Measurements from ENCODE around the gene NFKBIB.
"Not testable (repeated sequence)": the region's sequence is repeated elsewhere in the genome, so short reads cannot be mapped to it uniquely, and the experiment has no call there.

The NFKBIB gene, protein sequence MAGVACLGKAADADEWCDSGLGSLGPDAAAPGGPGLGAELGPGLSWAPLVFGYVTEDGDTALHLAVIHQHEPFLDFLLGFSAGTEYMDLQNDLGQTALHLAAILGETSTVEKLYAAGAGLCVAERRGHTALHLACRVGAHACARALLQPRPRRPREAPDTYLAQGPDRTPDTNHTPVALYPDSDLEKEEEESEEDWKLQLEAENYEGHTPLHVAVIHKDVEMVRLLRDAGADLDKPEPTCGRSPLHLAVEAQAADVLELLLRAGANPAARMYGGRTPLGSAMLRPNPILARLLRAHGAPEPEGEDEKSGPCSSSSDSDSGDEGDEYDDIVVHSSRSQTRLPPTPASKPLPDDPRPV

DNA sequence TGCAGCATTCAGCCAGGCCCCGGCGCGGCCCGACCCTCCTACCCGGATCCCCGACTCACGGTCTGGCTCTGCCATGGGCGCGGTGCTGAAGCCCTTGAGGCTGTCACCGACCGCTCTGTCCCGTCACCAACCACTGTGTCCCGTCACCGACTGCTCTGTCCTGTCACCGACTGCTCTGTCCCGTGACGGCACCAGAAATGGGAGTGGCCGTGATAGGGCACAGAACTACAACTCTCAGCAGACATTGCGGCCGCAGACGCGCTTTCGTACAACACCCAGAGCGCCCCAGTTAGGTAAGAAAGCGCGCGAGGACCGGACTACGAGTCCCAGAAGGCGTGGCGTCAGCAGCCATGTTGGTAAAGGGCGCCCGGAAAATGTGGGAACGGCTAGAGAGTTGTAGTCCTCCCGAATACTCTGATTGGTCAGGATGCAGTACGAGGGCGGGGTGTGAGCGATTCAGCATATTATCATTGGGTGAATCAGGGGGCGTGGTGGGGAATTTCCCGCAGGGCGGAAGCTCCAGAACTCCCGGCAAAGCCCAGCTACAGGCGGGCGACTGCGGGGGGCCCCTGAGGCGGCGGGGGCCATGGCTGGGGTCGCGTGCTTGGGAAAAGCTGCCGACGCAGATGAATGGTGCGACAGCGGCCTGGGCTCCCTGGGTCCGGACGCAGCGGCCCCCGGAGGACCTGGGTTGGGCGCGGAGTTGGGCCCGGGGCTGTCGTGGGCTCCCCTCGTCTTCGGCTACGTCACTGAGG is at the start of gene NFKBIB, which contains the start of gene SIRT2:
Gene NFKBIB (plus strand): TSS at position 523 of the 755 bp plus-strand sequence. CDS start 64 bp downstream, at position 587.
Gene SIRT2 (minus strand): TSS at position 172 of the 755 bp plus-strand sequence. CDS start 97 bp downstream, at position 75.
- peak; percentile 98 for DNase-seq (ENCODE audit: low spot score)

DNA sequence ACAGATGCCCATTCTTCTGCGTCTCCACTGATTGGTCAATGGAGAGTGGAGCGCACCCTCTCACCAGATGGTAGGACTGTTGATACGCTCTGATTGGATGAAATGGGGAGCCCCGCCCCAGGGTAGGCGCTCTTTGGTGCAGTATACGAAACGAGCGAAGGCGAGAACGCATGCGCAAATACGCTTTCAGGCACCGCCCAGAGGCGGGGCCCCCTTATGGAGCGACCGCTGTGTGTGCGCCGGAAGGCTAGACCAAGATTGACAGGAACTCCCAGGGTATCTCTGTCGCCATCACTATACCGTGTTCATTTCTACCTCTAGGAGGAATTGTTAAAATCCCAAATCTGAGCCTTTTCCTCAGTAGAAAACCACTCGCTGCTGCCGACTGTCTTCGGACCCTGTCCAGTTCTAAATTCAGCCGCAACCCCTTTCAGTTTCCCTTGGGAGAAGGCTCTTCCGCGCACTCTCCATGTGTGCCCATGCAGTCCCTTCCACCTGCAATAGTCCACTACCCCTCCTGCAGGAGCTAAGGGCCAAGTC is 49.3 kb upstream of the NFKBIB start:
- DNase-seq (ENCODE audit: low spot score) = peak; percentile 98

DNA sequence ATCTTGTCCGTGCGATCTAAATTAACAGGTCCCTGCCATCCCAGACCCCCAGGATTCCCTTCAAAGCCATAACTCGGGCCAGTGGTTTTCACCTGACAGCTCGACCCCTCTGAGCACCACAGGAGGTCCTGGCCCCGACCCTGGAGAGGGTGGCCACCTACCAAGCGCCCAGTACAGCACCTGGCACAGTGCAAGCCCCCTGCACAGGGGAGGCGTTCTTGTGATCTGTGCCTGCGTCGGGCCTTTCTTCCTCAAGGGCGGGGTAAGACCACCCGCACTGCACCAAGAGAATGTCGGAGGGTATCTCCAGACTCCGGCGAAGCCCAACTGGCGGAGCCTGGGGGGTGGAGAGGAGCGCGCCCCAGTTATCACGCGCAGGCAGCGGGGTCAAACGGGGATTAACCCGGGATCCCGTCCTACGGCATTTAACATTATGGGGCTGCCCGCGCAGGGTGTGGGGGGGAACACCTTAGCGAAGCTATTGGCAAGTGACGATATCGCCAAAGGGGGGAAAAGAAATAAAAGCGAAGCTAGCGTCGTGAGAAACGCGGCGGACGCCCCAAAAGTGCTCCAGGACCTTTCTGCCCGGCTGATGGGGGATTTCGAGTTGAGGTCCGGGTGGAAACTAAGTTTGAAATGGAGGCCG is 48.7 kb upstream of the NFKBIB start:
- no peak for DNase-seq (ENCODE audit: low spot score)

DNA sequence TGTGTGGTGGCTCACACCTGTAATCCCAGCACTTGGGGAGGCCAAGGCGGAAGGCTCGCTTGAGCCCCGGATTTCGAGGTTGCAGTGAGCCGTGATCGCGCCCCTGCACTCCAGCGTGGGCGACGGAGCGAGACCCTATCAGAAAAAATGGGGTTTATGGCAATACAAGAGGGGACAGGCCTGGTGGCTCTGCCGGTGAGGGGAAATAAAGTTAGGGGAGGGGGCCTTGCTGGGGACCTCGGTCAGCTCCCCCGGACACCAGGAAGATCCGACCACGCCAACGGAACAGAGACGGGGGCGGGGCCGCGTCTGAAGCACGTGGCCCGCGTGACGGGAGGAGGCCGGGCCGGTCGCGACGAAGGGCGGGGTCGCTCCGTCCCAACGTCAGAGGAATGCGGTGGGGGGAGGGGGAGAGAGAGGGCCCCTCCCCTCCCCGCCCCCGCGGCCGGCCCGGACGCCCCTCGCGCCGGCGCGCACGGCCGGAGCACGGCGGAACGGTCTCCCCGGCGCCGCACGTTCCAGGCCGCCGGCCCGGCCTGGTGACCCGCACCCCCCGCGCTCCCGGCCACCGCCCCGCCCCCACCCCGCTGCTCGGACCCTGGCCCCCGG is 48.0 kb upstream of the NFKBIB start:
- peak; percentile 86 for DNase-seq (ENCODE audit: low spot score)

DNA sequence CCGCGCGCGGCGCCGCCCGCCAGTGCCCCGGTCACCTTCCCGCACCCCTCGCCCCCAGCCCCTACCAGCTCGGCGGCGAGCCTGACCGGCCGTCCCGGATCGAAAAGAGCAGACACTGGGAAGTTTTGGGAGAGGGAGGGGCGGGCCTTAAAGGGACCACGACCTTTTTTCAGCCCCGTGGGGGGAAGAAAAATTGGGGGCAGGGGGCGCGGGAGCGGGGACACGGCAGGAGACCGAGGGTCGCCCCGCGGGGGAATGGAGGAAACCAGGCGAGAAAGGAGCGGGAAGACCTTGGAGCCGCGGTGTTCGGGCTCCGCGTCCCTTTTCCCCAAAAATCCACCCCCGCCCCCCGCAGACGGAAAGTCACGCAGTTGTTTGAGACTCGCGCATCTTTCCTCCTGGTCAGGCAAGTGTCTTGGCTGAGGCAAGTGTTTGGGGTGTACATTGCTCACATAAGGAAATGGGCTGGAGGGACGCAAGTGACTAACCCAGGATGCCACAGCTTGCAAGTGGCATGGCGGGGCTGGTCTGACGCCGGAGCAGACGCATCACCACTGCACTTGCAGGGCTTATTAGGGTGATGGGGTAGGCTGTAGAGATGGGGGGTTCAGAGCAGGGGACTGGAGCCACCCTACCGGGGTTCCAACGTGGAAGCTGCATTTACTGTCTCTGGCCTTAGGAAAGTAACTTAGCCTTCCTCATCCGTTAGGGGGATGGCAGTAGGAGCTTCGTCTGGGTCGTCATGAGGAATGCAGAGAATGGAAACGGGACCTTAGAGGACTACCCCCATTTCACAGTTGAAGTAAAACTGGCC is 47.3 kb upstream of the NFKBIB start:
- peak; percentile 79 for DNase-seq (ENCODE audit: low spot score)

DNA sequence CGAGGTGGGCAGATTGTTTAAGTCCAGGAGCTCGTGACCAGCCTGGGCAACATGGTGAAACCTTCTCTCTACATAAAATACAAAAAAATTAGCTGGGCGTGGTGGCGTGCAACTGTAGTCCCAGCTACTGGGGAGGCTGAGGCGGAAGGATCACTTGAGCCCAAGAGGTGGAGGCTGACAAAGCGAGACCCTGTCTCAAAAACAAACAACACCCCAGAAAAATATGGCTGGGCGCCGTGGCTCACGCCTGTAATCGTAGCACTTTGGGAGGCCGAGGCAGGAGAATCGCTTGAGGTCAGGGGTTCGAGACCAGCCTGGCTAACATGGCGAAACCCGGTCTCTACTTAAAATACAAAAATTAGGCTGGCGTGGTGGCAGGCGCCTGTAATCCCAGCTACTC is 46.6 kb upstream of the NFKBIB start:
- DNase-seq (ENCODE audit: low spot score) = no peak

DNA sequence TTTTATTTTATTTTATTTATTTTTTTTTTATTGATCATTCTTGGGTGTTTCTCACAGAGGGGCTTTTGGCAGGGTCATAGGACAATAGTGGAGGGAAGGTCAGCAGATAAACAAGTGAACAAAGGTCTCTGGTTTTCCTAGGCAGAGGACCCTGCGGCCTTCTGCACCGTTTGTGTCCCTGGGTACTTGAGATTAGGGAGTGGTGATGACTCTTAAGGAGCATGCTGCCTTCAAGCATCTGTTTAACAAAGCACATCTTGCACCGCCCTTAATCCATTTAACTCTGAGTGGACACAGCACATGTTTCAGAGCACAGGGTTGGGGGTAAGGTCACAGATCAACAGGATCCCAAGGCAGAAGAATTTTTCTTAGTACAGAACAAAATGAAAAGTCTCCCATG is 44.8 kb upstream of the NFKBIB start:
- not testable (repeated sequence) for DNase-seq (ENCODE audit: low spot score)

DNA sequence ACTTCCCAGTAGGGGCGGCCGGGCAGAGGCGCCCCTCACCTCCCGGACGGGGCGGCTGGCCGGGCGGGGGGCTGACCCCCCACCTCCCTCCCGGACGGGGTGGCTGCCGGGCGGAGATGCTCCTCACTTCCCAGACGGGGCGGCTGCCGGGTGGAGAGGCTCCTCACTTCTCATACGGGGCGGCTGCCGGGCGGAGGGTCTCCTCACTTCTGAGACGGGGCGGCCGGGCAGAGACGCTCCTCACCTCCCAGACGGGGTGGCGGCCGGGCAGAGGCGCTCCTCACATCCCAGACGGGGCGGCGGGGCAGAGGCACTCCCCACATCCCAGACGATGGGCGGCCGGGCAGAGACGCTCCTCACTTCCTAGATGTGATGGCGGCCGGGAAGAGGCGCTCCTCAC is 44.0 kb upstream of the NFKBIB start:
- DNase-seq (ENCODE audit: low spot score) = not testable (repeated sequence)

DNA sequence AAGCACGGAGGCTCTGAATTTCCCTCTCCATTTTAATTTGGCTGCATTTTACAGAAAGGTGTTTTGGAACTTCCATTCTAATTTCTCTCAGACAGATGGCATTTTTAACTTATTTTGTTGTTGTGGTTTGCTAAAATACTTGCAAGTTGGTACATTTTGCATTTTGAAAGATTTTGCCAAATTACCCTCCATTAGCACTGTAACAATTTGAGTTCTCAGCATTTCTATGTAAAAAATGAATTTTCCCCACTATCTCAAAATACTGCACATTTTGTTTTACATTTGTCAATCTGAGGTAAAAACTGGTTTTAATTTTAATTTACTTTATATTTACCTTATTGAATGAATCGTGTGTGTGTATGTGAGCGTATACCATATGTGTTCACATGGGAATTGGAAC is 43.0 kb upstream of the NFKBIB start:
- DNase-seq (ENCODE audit: low spot score) = no peak

DNA sequence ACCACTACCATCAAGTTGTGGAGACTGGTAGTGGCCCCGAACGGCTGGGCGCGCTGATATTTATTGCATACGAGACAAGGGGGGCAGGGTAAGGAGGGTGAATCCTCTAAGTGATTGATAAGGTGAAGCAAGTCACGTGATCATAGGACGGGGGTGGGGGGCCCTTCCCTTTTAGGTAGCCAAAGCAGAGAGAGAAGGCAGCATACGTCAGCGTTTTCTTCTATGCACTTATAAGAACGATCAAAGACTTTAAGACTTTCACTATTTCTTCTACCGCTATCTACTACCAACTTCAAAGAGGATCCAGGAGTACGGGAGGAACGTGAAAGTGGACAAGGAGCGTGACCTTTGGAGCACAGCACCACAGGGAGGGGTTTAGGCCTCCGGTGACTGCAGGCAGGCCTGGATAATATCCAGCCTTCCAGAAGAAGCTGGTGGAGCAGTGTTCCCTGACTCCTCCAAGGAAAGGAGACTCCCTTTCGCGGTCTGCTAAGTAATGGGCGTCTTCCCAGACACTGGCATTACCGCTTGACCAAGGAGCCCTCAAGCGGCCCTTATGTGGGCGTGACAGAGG is 40.1 kb upstream of the NFKBIB start:
- not testable (repeated sequence) for DNase-seq (ENCODE audit: low spot score)

DNA sequence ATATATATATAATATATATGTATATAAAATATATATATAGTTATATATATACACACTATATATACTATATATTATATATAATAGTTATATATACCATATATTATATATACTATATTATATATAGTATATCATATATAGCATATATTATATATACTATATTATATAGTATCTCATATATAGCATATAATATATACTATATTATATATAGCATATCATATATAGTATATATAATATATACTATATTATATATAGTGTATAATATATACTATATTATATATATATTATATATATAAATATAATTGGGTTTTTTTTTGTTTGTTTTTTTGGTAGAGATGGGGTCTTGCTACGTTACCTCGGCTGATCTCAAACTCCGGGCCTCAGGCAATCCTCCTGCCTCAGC is 38.4 kb upstream of the NFKBIB start:
- DNase-seq (ENCODE audit: low spot score) = no peak

DNA sequence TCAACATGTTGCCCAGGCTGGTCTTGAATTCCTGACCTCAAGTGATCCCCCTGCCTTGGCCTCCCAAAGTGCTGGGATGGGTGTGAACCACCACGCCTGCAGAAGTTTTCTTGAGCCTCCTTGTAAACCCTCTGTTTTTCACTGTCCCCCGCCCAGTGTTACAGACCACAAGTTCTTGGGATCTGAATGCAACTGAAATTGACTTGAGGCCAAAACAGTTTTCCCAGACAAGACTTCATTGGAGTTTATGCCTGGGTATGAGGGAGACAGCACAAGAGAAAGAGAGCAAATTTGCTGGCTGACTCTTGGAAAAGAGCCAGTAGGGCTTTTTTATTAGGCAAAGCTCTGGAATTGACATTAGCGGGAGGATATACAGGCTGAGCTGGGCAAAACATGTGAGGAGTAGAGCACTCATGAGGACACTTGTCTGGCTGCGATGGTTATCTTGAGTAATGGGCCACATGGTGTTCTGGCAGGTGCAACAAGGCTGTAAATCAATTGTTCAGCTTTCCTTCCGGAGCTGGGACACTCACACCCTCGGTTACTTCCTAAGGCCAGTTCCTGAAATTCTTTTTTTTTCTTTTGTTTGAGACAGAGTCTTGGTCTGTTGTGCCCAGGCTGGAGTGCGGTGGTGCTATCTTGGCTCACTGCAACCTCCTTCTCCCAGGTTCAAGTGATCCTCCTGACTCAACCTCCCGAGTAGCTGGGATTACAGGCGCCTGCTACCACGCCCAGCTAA is 37.3 kb upstream of the NFKBIB start:
- DNase-seq (ENCODE audit: low spot score) = no peak

DNA sequence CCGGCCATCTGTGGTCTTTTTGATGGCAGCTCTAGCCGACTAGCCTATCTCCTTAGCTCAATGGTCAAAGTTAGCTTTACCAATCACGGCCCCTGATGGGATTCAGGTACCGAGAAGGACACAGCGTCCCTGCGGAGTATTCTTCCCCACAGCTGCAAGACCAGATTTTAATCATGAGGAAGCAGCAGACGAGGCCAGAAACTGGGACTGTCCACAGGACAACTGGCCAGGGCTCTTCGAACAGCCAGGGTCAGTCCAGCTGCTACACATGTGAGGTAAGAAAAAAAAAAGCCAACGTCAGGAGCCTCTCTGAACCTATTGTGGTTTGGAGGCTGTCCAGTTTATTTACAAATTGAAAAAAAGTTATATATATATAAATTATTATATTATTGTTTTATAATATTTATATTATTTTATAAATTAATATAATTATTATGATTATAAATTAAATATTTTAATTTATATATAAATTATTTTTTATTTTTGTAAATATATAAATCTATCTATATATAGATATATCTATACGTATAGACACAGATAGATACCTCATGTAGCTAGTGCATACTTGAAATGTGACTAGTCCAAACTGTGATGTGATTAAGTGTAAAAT is 32.5 kb upstream of the NFKBIB start:
- no peak for DNase-seq (ENCODE audit: low spot score)

DNA sequence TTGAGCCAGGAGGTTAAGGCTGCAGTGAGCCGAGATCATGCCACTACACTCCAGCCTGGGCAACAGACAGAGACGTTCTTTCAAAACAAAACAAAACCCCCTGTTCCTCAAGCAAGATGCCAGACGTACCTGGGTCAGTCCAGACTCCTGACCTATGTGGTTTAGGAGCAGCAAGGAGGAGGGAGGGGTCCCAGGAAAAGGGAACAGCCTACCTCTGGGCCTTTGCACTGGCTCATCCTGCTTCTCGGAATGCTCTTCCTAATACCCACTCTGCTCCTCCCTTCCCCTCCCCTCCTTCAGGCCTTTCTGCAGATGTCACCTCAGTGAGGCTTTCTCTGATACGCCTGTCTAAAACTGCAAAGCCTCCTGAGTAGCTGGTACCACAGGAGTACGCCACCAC is 31.2 kb upstream of the NFKBIB start:
- DNase-seq (ENCODE audit: low spot score) = no peak

DNA sequence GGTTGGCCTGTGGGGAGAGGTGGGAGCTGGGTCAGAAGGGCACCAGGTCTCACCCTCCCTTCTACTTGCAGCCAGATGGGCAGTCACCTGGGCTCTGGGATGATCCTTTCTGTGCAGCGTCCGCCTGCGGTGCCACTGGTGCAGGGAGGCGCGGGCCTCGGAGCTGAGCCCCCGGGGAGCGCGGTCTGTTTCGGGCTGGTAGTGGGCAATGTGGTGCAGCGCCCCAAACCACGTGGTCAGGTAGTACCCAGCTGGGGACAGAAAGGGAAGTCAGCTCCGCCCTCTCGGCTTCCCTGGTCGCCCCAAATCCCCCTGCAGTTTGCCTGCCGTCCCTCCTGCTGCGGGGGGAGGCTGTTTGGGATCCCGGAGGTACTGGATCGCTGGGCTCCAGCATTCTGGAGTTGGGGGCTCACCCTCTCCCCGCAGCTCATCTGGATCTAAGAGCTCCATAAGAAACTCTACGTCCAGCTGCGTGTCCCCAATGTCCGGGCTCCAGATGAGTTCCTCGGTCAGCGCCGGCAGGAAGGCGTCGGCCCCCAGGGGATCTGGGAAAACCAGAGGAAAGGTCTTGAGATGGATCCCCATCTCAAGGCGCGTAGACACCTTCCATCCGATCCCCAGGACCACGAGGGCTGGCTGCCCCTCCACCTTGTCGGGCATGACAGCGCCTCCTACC is 30.5 kb upstream of the NFKBIB start:
- DNase-seq (ENCODE audit: low spot score) = no peak

DNA sequence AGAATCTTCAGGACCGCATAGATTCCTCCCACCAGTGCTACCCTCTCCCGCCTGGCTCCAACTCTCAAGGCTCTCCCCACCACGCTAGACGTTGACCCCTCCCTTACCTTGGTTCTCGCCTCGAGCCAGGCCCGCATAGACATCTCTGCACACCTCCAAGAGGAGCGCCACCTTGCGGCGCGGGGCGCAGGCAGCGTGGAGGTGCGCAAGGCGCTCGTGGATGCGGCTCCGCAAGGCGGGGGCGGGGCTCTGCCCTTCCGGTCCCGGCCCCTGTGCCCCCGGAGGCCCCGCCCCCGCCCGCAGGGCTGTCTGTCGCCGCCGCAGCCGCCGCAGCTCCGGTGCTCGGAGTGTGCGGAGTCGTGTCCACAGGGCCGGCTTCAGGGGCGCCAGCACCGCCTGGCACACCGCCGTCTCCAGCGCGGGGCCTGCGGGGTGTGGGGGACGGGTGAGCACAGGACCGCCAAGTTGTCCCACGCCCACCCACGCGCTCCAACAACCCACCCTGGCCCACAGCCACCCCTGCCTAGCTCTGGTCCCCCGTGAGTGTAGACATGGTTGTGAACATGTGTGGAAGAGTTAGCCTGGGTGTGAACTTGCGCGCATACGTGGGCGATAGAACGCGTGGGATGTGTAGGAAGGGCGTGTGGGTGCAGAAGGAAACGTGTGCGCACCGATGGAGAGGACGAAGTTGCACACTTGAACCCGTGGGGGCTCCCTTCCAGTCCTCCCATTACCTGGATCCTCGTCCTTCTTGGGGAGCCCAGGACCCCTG is 29.7 kb upstream of the NFKBIB start:
- DNase-seq (ENCODE audit: low spot score) = peak; percentile 88

DNA sequence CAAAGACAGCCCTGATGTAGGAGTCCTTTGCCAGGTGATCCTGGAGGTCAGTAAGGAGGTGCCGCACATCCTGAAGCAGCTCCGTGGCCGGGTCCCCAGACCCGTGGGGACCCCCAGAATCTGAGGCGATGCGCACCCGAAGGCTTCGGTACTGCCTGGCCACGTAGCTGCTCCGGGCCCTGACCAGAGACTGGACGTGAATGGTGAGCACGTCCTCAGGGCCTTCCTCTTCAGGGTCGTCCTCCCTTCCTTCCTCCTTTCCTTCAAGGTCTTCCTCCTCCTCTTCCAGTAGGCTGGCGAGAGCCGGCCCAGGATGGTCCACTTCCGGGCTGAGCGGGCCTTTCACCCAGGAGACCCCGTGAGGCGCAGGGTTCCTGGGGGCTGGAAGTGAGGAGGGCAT is 29.2 kb upstream of the NFKBIB start:
- no peak for DNase-seq (ENCODE audit: low spot score)

DNA sequence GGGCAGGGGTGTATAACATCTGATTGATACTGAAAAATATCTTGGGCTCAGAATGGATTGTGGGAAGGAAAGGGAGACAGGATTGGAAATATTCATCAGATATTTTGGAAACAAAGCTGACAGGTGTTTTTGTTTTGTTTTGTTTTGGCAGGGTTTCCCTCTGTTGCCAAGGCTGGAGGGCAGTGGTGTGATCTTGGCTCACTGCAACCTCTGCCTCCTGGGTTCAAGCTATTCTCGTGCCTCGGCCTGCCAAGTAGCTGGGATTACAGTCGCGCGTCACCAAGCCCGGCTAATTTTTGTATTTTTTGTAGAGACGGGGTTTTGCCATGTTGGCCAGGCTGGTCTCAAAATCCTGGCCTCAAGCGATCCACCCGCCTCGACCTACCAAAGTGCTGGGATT is 26.4 kb upstream of the NFKBIB start:
- DNase-seq (ENCODE audit: low spot score) = not testable (repeated sequence)
